ENCODE data around the gene NEK5.
"Not testable (repeated sequence)": the region's sequence is repeated elsewhere in the genome, so short reads cannot be mapped to it uniquely, and the experiment has no call there.

NEK5 gene

DNA sequence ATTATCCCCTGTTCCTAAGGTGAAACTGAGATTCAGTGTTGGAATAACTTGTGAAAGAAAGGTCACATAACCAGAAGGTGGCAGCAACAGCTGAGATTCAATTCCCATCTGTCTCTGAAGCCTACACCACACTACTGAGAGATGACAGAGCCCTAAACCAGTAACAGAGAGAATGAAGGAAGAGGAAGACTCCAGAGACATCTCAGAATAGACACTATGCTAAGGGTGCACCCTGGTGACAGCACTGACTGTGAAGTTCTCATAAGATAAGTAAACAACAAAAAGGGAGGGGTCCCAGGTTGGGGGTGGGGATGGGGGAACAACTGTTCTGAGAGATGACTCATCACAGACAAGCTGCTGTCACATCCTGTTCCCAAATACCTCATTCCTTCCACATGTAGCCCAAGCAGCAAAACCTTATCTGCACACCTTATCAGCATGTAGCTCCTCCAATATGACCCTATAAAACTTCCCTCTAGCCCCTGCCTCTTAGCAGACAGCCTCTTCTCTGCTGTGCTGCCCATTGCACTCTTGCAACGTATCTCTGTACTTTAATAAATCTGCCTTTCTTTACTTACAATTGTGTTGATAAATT lies 57.8 kb downstream of the NEK5 start:
- in situ Hi-C loops (cut with MboI; ENCODE audit: low sequenced_read_pairs): no loop called here

DNA sequence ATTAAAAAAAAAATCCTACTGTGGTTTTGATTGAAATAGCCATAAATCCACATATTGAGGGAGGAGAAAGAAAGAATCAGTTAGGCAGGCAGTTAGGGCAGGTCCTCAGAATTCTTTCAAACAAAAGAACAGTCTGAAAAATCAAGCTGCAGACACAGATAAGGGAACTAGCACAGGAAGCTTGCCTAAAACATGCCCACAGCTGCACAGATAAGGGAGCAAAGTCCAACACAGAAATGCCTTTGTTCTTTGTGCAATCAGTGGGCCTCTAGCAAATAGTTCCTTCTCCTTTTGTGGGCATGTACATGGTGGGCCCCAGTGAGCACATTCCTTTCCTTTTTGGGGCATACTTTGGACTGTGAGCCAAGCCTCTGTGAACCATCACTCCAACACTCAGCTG lies 61.6 kb downstream of the NEK5 start:
- in situ Hi-C loops (cut with MboI; ENCODE audit: low sequenced_read_pairs): no loop called here

DNA sequence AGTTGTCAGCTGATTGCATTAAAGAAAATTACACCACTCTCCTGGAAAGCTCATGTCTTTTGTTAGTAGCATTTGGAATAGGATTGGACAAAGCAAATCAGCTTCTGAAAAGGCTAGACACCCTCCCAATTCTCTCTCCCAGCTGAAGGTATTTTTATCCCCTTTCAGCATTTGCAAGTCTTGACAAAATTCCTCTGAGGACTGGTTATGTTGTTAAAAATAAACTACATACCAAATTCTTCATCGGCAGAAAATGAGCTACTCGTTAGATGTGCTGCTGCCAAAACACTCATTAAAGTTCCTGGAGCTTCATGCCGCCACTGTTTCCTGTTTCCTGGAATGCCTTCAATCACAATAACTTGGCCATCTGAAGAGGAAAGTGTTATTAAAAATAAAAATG lies 67.3 kb downstream of the NEK5 start:
- in situ Hi-C loops (cut with MboI; ENCODE audit: low sequenced_read_pairs): no loop called here

DNA sequence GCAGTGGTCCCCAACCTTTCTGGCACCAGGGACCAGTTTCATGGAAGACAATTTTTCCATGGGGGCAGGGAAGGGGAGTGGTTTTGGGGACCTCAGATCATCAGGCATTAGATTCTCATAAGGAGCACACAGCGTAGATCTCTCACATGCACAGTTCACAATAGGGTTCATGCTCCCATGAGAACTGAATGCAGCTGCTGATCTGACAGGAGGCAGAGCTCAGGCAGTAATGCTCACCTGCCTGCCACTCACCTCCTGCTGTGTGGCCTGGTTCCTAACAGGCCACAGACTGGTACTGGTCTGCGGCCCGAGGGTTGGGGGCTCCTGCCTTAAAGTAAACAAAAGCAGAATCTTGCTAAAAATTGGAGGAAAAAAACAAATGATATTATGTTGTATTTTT lies 67.8 kb downstream of the NEK5 start:
- in situ Hi-C loops (cut with MboI; ENCODE audit: low sequenced_read_pairs): not testable (repeated sequence)

GRCh38 chr13:52053460-52053859 lies 75.4 kb downstream of the NEK5 start:
- in situ Hi-C loops (cut with MboI; ENCODE audit: low sequenced_read_pairs): no loop called here

- in situ Hi-C loops (cut with MboI; ENCODE audit: low sequenced_read_pairs): no loop called here
Measured at GRCh38 chr13:52051400-52051799, 77.5 kb downstream of the NEK5 start.

GRCh38 chr13:52048516-52048915 lies 80.4 kb downstream of the NEK5 start:
- in situ Hi-C loops (cut with MboI; ENCODE audit: low sequenced_read_pairs): no loop called here

GRCh38 chr13:52047463-52047862 lies 81.4 kb downstream of the NEK5 start:
- in situ Hi-C loops (cut with MboI; ENCODE audit: low sequenced_read_pairs): no loop called here

- in situ Hi-C loops (cut with MboI; ENCODE audit: low sequenced_read_pairs): no loop called here
Measured at GRCh38 chr13:52043675-52044074, 85.2 kb downstream of the NEK5 start.

DNA sequence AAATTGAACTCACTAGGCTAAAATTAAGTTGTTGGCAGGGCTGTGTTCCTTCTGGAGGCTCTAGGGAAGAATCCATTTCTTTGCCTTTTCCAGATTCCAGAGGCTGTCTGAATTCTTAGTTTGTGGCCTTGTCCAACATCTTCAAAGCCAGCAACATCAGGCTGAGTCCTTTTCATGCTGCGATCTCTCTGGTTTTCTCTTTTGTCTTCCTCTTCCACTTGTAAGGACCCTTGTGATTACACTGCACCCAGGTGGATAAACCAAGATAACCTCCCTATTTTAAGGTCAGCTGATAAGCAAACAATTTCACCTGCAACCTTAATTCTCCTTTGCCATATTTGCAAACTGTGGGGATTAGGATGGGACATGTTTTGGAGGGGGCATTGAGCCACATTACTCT lies 92.8 kb downstream of the NEK5 start:
- in situ Hi-C loops (cut with MboI; ENCODE audit: low sequenced_read_pairs): no loop called here

DNA sequence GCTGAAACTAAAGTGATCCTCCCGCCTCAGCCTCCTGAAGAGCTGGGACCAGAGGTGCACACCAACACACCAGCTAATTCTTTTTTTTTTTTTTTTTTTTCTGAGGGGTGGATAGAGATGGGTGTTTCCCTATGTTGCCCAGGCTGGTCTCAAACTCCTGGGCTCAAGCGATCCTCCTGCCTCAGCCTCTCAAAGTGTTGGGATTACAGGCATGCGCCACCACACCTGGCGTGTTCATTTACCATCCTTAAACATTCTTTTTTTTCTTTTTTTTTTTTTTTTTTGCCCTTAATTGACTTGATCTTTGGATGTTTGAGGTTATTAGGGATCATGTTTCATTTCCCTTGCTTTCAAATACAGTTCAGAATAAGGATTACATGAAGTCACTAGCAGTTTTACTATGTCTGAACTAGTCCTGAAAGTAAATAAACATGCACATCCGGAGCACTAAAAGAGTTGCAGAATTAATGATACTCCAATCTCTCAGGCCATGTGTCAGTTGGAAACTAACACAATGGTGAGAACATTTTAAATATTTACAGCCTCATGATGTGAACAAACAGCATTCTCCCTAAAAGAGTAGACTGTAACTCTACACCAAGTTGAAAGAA lies 94.2 kb downstream of the NEK5 start:
- in situ Hi-C loops (cut with MboI; ENCODE audit: low sequenced_read_pairs): no loop called here

- in situ Hi-C loops (cut with MboI; ENCODE audit: low sequenced_read_pairs): no loop called here
Measured at GRCh38 chr13:52033039-52033438, 95.8 kb downstream of the NEK5 start.

GRCh38 chr13:52030401-52030800 lies 98.5 kb downstream of the NEK5 start:
- in situ Hi-C loops (cut with MboI; ENCODE audit: low sequenced_read_pairs): not testable (repeated sequence)

GRCh38 chr13:52029569-52029968 lies 99.3 kb downstream of the NEK5 start:
- in situ Hi-C loops (cut with MboI; ENCODE audit: low sequenced_read_pairs): no loop called here

- in situ Hi-C loops (cut with MboI; ENCODE audit: low sequenced_read_pairs): no loop called here
Measured at GRCh38 chr13:52027832-52028231, 101.0 kb downstream of the NEK5 start.

GRCh38 chr13:52026246-52026626 lies 102.6 kb downstream of the NEK5 start:
- in situ Hi-C loops (cut with MboI; ENCODE audit: low sequenced_read_pairs): no loop called here

DNA sequence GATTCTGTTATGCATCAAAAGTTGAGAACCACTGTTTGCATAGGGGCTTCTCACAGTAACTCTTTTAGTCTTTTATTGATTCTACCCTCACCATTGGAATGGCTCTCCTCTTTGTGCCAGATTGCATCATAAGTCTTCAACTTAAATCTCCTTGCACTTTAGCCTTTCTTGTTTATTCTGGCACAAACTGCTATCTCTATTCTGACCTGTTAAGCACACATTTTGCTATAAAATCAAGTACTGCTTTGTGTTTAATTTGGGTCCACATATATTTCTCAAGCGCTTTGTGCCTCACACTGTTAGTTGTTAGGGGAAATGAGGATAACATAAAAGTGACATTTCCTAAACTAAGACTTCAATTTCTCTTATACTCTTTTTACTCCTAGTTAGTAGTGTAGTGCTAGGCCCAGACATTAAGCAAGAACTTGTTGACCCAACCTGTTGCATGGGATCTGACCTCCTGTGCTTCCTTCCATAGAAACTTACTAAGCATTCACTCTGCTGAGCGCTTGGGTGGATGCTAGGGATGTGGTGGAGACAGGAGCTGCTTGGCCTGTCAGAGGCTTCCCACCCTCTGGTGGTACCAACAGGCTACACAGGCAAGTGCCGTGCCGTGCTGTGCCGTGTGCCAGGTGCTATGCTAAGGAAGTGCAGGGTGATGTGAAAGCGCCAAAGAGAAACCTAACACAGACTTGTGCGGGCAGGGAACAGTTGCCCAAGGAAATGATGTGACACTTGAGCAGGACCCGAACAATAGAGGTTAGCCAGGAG lies 103.2 kb downstream of the NEK5 start:
- in situ Hi-C loops (cut with MboI; ENCODE audit: low sequenced_read_pairs): no loop called here

- in situ Hi-C loops (cut with MboI; ENCODE audit: low sequenced_read_pairs): loop anchor here (25.0 kb wide), 1 partner anchor 188 kb away; no protein-coding TSS in a partner anchor
Measured at GRCh38 chr13:52024481-52024880, 104.4 kb downstream of the NEK5 start, which contains the start of gene UTP14C. TSS of gene UTP14C (plus strand) at chr13:52024691. CDS start at chr13:52028805, 4,114 bp downstream.

DNA sequence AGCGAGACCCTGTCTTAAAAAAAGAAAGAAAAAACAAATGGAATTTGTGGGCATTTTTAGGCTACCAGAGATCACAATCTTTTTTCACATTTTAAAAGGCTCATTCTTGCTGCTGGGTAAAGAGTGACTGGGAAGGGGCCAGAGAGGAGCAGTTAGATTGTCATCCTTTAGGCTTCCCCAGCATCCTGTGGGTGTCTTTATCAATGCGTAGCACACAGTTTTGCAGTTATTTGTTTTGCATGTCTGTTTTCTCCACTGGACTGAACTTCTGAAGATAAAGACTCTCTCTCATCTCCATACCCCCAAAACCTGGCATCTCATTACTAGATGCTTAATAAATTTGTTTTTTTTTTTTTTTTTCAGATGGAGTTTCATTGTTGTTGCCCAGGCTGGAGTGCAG lies 106.5 kb downstream of the NEK5 start:
- in situ Hi-C loops (cut with MboI; ENCODE audit: low sequenced_read_pairs): loop anchor here (25.0 kb wide), 1 partner anchor 190 kb away; no protein-coding TSS in a partner anchor

- in situ Hi-C loops (cut with MboI; ENCODE audit: low sequenced_read_pairs): loop anchor here (25.0 kb wide), 1 partner anchor 192 kb away; no protein-coding TSS in a partner anchor
Measured at GRCh38 chr13:52020191-52020590, 108.7 kb downstream of the NEK5 start.

- in situ Hi-C loops (cut with MboI; ENCODE audit: low sequenced_read_pairs): loop anchor here (25.0 kb wide), 1 partner anchor 196 kb away; no protein-coding TSS in a partner anchor
Measured at GRCh38 chr13:52016296-52016695, 112.6 kb downstream of the NEK5 start.

- in situ Hi-C loops (cut with MboI; ENCODE audit: low sequenced_read_pairs): loop anchor here (25.0 kb wide), 1 partner anchor 200 kb away; no protein-coding TSS in a partner anchor
Measured at GRCh38 chr13:52012512-52012836, 116.4 kb downstream of the NEK5 start.

Measured in HL-60/S4 treated with retinoic acid at 250 ng/mL for 4 days and 3 days (cell line).